OCI-LY3 (cell line): Measurements from ENCODE around the gene GRHPR.

Experiments
- H2AFZ ChIP-seq: fragments of 200-600, 300-600 bp; shearing (Covaris generic); 2 replicates; pipeline ENCODE4 v1.6.0; 2014; ENCODE audit warnings: antibody characterized with exemption, low read depth, low read length
- H3K27ac ChIP-seq: fragments of 200-600, 300-600 bp; sonication (generic); 2 replicates; pipeline ENCODE4 v1.5.1; 2014; ENCODE audit warnings: mild to moderate bottlenecking, low read length, moderate library complexity, mixed read lengths
- H3K27me3 ChIP-seq: fragments of 200-600, 300-600 bp; sonication (generic); 2 replicates; pipeline ENCODE4 v1.6.1; 2014; ENCODE audit warnings: low read depth, low read length, mixed read lengths
- H3K36me3 ChIP-seq: fragments of 200-600, 300-600 bp; sonication (generic); replicated peaks from 2 replicates; pipeline ENCODE3; 2014; ENCODE audit warnings: low read depth, low read length, mixed read lengths
- H3K4me1 ChIP-seq: fragments of 300-600, 200-600 bp; sonication (generic); 2 replicates; pipeline ENCODE4 v1.6.1; 2014; ENCODE audit warnings: low read length, mixed read lengths
- H3K4me2 ChIP-seq: fragments of 200-600, 300-600 bp; sonication (generic); 2 replicates; pipeline ENCODE4 v1.6.1; 2014; ENCODE audit warnings: low read length, mixed read lengths
- H3K4me3 ChIP-seq: fragments of 300-600, 200-600 bp; sonication (generic); 2 replicates; pipeline ENCODE4 v1.5.1; 2014; ENCODE audit warnings: antibody characterized with exemption, mild to moderate bottlenecking, low read length, moderate library complexity
- H3K79me2 ChIP-seq: fragments of 300-600, 200-600 bp; shearing (Covaris generic); 2 replicates; pipeline ENCODE4 v1.6.1; 2014; ENCODE audit warnings: mild to moderate bottlenecking, low read length, mixed read lengths
- H3K9ac ChIP-seq: fragments of 300-600, 200-600 bp; shearing (Covaris generic); 2 replicates; pipeline ENCODE4 v1.6.0; 2014; ENCODE audit warnings: mild to moderate bottlenecking, low read length, moderate library complexity
- H3K9me3 ChIP-seq: fragments of 200-600, 300-600 bp; shearing (Covaris generic); 2 replicates; pipeline ENCODE4 v1.6.1; 2014; ENCODE audit warnings: low read length, mixed read lengths; ENCODE audit not compliant: insufficient read depth
- H4K20me1 ChIP-seq: fragments of 200-600, 300-600 bp; sonication (generic); 2 replicates; pipeline ENCODE4 v1.6.1; 2016; ENCODE audit warnings: low read length, mixed read lengths; ENCODE audit not compliant: insufficient read depth
- EZH2phosphoT487 ChIP-seq: fragments of 200-600 bp; shearing (Covaris generic); IDR thresholded peaks from 2 replicates; pipeline ENCODE4 v1.6.1; 2018; ENCODE audit warnings: antibody characterized with exemption, mixed run types, low read depth
- TF ChIP-seq, protein P1 (sequence below): fragments of 200-600, 300-600 bp; sonication (generic); IDR thresholded peaks from 2 replicates; pipeline ENCODE4 v1.5.1; 2014; ENCODE audit warnings: antibody characterized with exemption, low read length, low read depth

Gene GRHPR

GRCh38 chr9:37406603-37407401 is 15.7 kb upstream of the GRHPR start:
- H3K36me3 ChIP-seq = no peaks in the 10 kb centered on the region
- H3K27ac ChIP-seq = peak overlapping the region; percentile 99
- H3K9ac ChIP-seq = peak overlapping the region; percentile 92
- no peaks in the 10 kb centered on the region for H3K27me3 ChIP-seq
- peak overlapping the region; percentile 82 for H3K4me2 ChIP-seq
- TF ChIP-seq, protein P1, sequence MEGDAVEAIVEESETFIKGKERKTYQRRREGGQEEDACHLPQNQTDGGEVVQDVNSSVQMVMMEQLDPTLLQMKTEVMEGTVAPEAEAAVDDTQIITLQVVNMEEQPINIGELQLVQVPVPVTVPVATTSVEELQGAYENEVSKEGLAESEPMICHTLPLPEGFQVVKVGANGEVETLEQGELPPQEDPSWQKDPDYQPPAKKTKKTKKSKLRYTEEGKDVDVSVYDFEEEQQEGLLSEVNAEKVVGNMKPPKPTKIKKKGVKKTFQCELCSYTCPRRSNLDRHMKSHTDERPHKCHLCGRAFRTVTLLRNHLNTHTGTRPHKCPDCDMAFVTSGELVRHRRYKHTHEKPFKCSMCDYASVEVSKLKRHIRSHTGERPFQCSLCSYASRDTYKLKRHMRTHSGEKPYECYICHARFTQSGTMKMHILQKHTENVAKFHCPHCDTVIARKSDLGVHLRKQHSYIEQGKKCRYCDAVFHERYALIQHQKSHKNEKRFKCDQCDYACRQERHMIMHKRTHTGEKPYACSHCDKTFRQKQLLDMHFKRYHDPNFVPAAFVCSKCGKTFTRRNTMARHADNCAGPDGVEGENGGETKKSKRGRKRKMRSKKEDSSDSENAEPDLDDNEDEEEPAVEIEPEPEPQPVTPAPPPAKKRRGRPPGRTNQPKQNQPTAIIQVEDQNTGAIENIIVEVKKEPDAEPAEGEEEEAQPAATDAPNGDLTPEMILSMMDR = no peak
- no peak for TF ChIP-seq EZH2phosphoT487
- peaks cover 25% of the 10 kb centered on the region for H3K79me2 ChIP-seq
- no peak overlapping the region for H2AFZ ChIP-seq
- H3K4me1 ChIP-seq = peaks cover 95% of the 10 kb centered on the region
- H4K20me1 ChIP-seq = no peaks in the 10 kb centered on the region
- no peaks in the 10 kb centered on the region; the same call in 1 of the 2 replicates for H3K9me3 ChIP-seq
- peak overlapping the region; percentile 70 for H3K4me3 ChIP-seq

DNA sequence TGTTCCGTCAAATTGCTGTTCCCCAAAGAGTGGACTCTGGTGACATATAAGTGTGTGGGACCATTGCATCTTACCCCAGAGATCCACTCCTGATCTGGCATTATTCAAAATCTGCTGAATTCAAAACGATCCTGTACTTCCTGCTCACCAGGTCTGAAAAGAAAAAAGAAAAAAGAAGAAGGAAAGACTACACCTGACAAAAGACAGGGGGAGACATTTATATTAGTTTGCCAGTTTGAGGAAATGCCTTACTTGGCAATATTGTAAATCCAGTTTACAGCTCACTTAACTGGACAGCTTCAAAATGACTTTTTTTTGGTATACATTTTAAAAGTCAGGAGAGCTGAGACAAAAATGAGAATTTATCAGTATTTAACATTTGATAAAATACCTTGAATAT is 15.0 kb upstream of the GRHPR start:
- H3K36me3 ChIP-seq = no peaks in the 10 kb centered on the region

DNA sequence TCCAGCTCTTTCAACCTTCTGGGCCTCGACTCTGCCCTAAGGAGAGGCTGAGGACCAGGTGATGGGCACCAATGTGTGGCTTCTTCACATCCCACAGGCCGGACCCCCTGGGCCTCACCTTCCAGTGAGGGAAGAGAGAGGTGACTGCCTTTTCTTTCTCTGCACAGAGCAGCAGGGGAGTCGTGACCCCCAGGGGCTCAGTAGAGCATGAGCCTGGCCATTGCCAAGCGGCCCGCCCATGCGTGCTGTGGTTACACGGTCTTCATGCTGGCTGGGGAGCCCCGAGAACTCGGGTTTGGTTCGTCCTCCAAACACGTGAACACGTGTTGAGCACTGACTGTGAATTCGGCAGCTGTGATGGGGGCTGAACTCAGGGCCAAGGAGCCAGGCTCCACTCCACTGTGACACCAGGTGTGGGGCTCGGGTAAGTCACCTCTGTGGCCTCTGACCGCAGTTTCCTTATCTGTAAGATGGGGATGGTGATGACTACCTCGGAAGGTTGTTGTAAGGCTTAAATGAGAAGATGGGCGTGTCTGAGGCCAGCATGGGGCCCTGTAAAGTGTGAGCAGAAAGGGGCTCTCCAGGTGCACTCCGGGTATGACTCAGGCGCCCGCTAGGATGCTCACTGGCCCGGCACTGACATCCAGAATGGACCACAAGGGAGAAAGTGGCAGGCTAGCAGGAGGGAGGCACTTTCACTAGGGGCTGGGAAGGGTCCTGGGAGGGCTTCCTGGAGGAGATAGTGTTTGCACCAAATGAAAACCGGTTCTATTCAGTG is 13.4 kb upstream of the GRHPR start:
- H3K4me1 ChIP-seq = peaks cover 96% of the 10 kb centered on the region
- no peaks in the 10 kb centered on the region for H4K20me1 ChIP-seq
- H3K4me2 ChIP-seq = peak overlapping the region; percentile 97
- H2AFZ ChIP-seq = no peak overlapping the region
- H3K4me3 ChIP-seq = peak overlapping the region; percentile 70
- no peaks in the 10 kb centered on the region; the same call in 1 of the 2 replicates for H3K9me3 ChIP-seq
- no peaks in the 10 kb centered on the region for H3K36me3 ChIP-seq
- no peaks in the 10 kb centered on the region for H3K27me3 ChIP-seq
- H3K9ac ChIP-seq = peak overlapping the region; percentile 99
- peak overlapping the region; percentile 99 for H3K27ac ChIP-seq
- TF ChIP-seq, protein P1 = no peak
- peak; percentile 92 for TF ChIP-seq EZH2phosphoT487
- peaks cover 41% of the 10 kb centered on the region for H3K79me2 ChIP-seq

More for the DNA sequence above, 15.0 kb upstream of the GRHPR start:
- no peaks in the 10 kb centered on the region for H3K27me3 ChIP-seq
- peak overlapping the region; percentile 82 for H3K4me2 ChIP-seq
- no peaks in the 10 kb centered on the region; the same call in 1 of the 2 replicates for H3K9me3 ChIP-seq
- H3K4me3 ChIP-seq = peak overlapping the region; percentile 70
- no peaks in the 10 kb centered on the region for H4K20me1 ChIP-seq
- peaks cover 96% of the 10 kb centered on the region for H3K4me1 ChIP-seq
- peak overlapping the region; percentile 99 for H3K27ac ChIP-seq
- TF ChIP-seq, protein P1 = peak; percentile 69
- TF ChIP-seq EZH2phosphoT487 = no peak
- no peak overlapping the region for H2AFZ ChIP-seq
- peaks cover 26% of the 10 kb centered on the region for H3K79me2 ChIP-seq
- peak overlapping the region; percentile 92 for H3K9ac ChIP-seq

GRCh38 chr9:37410354-37410861 is 12.1 kb upstream of the GRHPR start:
- H3K4me2 ChIP-seq = peak overlapping the region; percentile 97
- TF ChIP-seq EZH2phosphoT487 = no peak
- TF ChIP-seq, protein P1 = no peak
- peaks cover 40% of the 10 kb centered on the region for H3K79me2 ChIP-seq
- H3K4me3 ChIP-seq = peak overlapping the region; percentile 56
- H3K4me1 ChIP-seq = peaks cover 96% of the 10 kb centered on the region
- H3K9ac ChIP-seq = peak overlapping the region; percentile 99
- H3K9me3 ChIP-seq = no peaks in the 10 kb centered on the region; the same call in 1 of the 2 replicates
- no peaks in the 10 kb centered on the region for H3K36me3 ChIP-seq
- H4K20me1 ChIP-seq = no peaks in the 10 kb centered on the region
- H3K27ac ChIP-seq = peak overlapping the region; percentile 99
- no peak overlapping the region for H2AFZ ChIP-seq
- no peaks in the 10 kb centered on the region for H3K27me3 ChIP-seq
